KOPT-K1 (cell line): ENCODE data around the gene IL1RAPL2.

Experiments
- H3K27ac ChIP-seq: fragments of 200-600 bp; sonication (generic); 2 replicates; pipeline ENCODE4 v1.5.1; 2016; ENCODE audit warnings: antibody characterized with exemption, mild to moderate bottlenecking, low read depth, low read length; ENCODE audit not compliant: poor library complexity, severe bottlenecking
- H3K36me3 ChIP-seq: fragments of 200-600 bp; sonication (generic); 2 replicates; pipeline ENCODE4 v1.5.1; 2017; ENCODE audit warnings: antibody characterized with exemption, mild to moderate bottlenecking, low read length, moderate library complexity; ENCODE audit not compliant: insufficient read depth
- H3K9me3 ChIP-seq: fragments of 200-600 bp; sonication (generic); 2 replicates; pipeline ENCODE4 v1.5.1; 2017; ENCODE audit warnings: antibody characterized with exemption, low read length, mild to moderate bottlenecking; ENCODE audit not compliant: insufficient read depth, poor library complexity, severe bottlenecking

The IL1RAPL2 gene

GRCh38 chrX:105715746-105716145 is 1149.7 kb downstream of the IL1RAPL2 start:
- Histone ChIP-seq H3K9me3 (no peaks in the 10 kb centered on the region), H3K27ac (no peak overlapping the region), H3K36me3 (no peaks in the 10 kb centered on the region)

- H3K27ac ChIP-seq, result no peak overlapping the region
- H3K9me3 ChIP-seq, result no peaks in the 10 kb centered on the region
Measured at GRCh38 chrX:105723966-105724735, 1158.2 kb downstream of the IL1RAPL2 start.

GRCh38 chrX:105725228-105725627 is 1159.2 kb downstream of the IL1RAPL2 start:
- Histone ChIP-seq H3K27ac (no peak overlapping the region), H3K9me3 (no peaks in the 10 kb centered on the region), H3K36me3 (no peaks in the 10 kb centered on the region)

More at GRCh38 chrX:105723966-105724735, 1158.2 kb downstream of the IL1RAPL2 start:
- no peaks in the 10 kb centered on the region for H3K36me3 ChIP-seq

GRCh38 chrX:105738162-105738561 is 1172.2 kb downstream of the IL1RAPL2 start:
- H3K27ac ChIP-seq, result no peak overlapping the region
- no peaks in the 10 kb centered on the region for H3K36me3 ChIP-seq
- no peaks in the 10 kb centered on the region for H3K9me3 ChIP-seq

GRCh38 chrX:105744291-105744690 is 1178.3 kb downstream of the IL1RAPL2 start:
- H3K27ac ChIP-seq, result no peak overlapping the region
- no peaks in the 10 kb centered on the region for H3K36me3 ChIP-seq
- H3K9me3 ChIP-seq, result no peaks in the 10 kb centered on the region

- H3K36me3 ChIP-seq, result no peaks in the 10 kb centered on the region
- no peaks in the 10 kb centered on the region for H3K9me3 ChIP-seq
- no peak overlapping the region for H3K27ac ChIP-seq
Measured at GRCh38 chrX:105744946-105745345, 1178.9 kb downstream of the IL1RAPL2 start.

GRCh38 chrX:105745863-105746262 is 1179.9 kb downstream of the IL1RAPL2 start:
- Histone ChIP-seq H3K27ac (no peak overlapping the region), H3K9me3 (no peaks in the 10 kb centered on the region), H3K36me3 (no peaks in the 10 kb centered on the region)

- Histone ChIP-seq H3K36me3 (no peaks in the 10 kb centered on the region), H3K9me3 (no peaks in the 10 kb centered on the region), H3K27ac (no peak overlapping the region)
Measured at GRCh38 chrX:105752338-105752956, 1186.4 kb downstream of the IL1RAPL2 start.

- H3K9me3 ChIP-seq, result no peaks in the 10 kb centered on the region
- H3K36me3 ChIP-seq, result no peaks in the 10 kb centered on the region
- no peak overlapping the region for H3K27ac ChIP-seq
Measured at GRCh38 chrX:105753411-105753810, 1187.4 kb downstream of the IL1RAPL2 start.

- Histone ChIP-seq H3K9me3 (no peaks in the 10 kb centered on the region), H3K27ac (no peak overlapping the region), H3K36me3 (no peaks in the 10 kb centered on the region)
Measured at GRCh38 chrX:105754286-105754964, 1188.4 kb downstream of the IL1RAPL2 start.

- H3K9me3 ChIP-seq, result no peaks in the 10 kb centered on the region
- H3K36me3 ChIP-seq, result no peaks in the 10 kb centered on the region
- H3K27ac ChIP-seq, result no peak overlapping the region
Measured at GRCh38 chrX:105755109-105755508, 1189.1 kb downstream of the IL1RAPL2 start.

- no peaks in the 10 kb centered on the region for H3K9me3 ChIP-seq
- H3K27ac ChIP-seq, result no peak overlapping the region
- no peaks in the 10 kb centered on the region for H3K36me3 ChIP-seq
Measured at GRCh38 chrX:105758754-105759153, 1192.8 kb downstream of the IL1RAPL2 start.

- H3K9me3 ChIP-seq, result no peaks in the 10 kb centered on the region
- no peak overlapping the region for H3K27ac ChIP-seq
- H3K36me3 ChIP-seq, result no peaks in the 10 kb centered on the region
Measured at GRCh38 chrX:105759598-105759997, 1193.6 kb downstream of the IL1RAPL2 start.

- Histone ChIP-seq H3K27ac (no peak overlapping the region), H3K9me3 (no peaks in the 10 kb centered on the region), H3K36me3 (no peaks in the 10 kb centered on the region)
Measured at GRCh38 chrX:105765691-105766090, 1199.7 kb downstream of the IL1RAPL2 start.

GRCh38 chrX:105773801-105774200 is 1207.8 kb downstream of the IL1RAPL2 start:
- Histone ChIP-seq H3K9me3 (no peaks in the 10 kb centered on the region), H3K27ac (no peak overlapping the region), H3K36me3 (no peaks in the 10 kb centered on the region)
